Measurements from ENCODE around the gene APOA4.

The APOA4 gene

DNA sequence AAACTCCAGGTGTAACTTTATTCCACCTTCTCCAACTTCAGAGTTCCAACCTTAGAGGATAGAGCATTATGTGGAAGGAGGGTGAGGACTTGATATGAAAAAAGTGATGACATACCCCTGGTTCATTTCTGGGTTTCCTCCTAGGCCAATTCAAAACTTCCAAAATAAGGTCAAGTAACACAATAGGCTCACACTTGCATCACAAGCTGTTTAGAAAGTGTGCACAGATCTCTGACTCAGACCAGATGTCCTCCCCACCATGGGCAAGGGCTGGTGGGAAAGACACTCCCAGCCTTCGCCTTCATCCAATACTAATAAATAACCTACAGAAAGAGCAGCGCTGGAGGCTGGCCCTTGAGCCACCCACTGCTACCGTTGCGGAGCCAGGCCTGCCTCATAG, 44.5 kb downstream of the APOA4 start:
- Histone ChIP-seq H3K9me3 (ENCODE audit: severe bottlenecking) (no peaks in the 10 kb centered on the region), H3K4me3 (ENCODE audit: low read depth, low read length) (no peak overlapping the region), H3K27ac (no peak overlapping the region), H3K27me3 (ENCODE audit: insufficient read depth, low read depth, severe bottlenecking) (no peaks in the 10 kb centered on the region), H3K36me3 (peaks cover 49% of the 10 kb centered on the region)
- no peak for DNase-seq
- TF ChIP-seq, protein P1, sequence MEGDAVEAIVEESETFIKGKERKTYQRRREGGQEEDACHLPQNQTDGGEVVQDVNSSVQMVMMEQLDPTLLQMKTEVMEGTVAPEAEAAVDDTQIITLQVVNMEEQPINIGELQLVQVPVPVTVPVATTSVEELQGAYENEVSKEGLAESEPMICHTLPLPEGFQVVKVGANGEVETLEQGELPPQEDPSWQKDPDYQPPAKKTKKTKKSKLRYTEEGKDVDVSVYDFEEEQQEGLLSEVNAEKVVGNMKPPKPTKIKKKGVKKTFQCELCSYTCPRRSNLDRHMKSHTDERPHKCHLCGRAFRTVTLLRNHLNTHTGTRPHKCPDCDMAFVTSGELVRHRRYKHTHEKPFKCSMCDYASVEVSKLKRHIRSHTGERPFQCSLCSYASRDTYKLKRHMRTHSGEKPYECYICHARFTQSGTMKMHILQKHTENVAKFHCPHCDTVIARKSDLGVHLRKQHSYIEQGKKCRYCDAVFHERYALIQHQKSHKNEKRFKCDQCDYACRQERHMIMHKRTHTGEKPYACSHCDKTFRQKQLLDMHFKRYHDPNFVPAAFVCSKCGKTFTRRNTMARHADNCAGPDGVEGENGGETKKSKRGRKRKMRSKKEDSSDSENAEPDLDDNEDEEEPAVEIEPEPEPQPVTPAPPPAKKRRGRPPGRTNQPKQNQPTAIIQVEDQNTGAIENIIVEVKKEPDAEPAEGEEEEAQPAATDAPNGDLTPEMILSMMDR (IDR thresholded peaks at IDR 0.05; ENCODE audit: low read depth, low read length): no peak

- no peak overlapping the region for H3K4me3 ChIP-seq (ENCODE audit: low read depth, low read length)
- H3K9me3 ChIP-seq (ENCODE audit: severe bottlenecking): no peaks in the 10 kb centered on the region
- H3K36me3 ChIP-seq: peaks cover 34% of the 10 kb centered on the region
- no peak for DNase-seq
- TF ChIP-seq, protein P1 (IDR thresholded peaks at IDR 0.05; ENCODE audit: low read depth, low read length): no peak
- no peak overlapping the region for H3K27ac ChIP-seq
- H3K27me3 ChIP-seq (ENCODE audit: insufficient read depth, low read depth, severe bottlenecking): no peaks in the 10 kb centered on the region
These were observed 46.0 kb downstream of the APOA4 start for GRCh38 chr11:116777056-116777455.

DNA sequence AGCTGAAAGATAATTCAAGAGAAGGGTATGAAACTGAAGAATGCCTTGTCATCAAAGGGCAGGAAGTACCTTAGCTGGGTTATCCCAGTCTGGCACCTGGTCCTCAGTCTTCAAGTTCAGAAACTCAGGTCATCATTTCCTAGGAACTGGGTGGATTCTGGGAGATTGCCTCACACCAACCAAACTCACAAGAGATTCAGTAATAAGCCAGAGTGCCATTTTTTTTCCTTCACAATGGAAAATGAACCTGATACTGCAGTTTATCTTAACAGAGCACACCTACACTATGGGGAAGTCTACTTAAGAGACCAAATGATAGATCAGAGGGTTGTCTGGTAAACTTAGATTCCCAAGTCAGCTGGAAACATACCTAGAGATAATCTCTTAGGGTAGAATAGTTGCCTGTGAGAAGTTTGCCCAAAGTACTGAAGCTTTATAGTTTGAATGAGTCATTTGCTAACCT, 46.6 kb downstream of the APOA4 start:
- H3K27me3 ChIP-seq (ENCODE audit: insufficient read depth, low read depth, severe bottlenecking): no peaks in the 10 kb centered on the region
- DNase-seq: no peak
- TF ChIP-seq, protein P1 (IDR thresholded peaks at IDR 0.05; ENCODE audit: low read depth, low read length): no peak
- peaks cover 31% of the 10 kb centered on the region for H3K36me3 ChIP-seq
- H3K27ac ChIP-seq: no peak overlapping the region
- H3K9me3 ChIP-seq (ENCODE audit: severe bottlenecking): no peaks in the 10 kb centered on the region
- no peak overlapping the region for H3K4me3 ChIP-seq (ENCODE audit: low read depth, low read length)

- TF ChIP-seq, protein P1 (IDR thresholded peaks at IDR 0.05; ENCODE audit: low read depth, low read length): no peak
- Histone ChIP-seq H3K4me3 (ENCODE audit: low read depth, low read length) (no peak overlapping the region), H3K27ac (no peak overlapping the region), H3K36me3 (peaks cover 27% of the 10 kb centered on the region), H3K9me3 (ENCODE audit: severe bottlenecking) (no peaks in the 10 kb centered on the region), H3K27me3 (ENCODE audit: insufficient read depth, low read depth, severe bottlenecking) (no peaks in the 10 kb centered on the region)
- DNase-seq: no peak
These were observed 47.1 kb downstream of the APOA4 start for GRCh38 chr11:116775975-116776374.

GRCh38 chr11:116774661-116775060, 48.4 kb downstream of the APOA4 start:
- no peak for DNase-seq
- Histone ChIP-seq H3K27me3 (ENCODE audit: insufficient read depth, low read depth, severe bottlenecking) (no peaks in the 10 kb centered on the region), H3K36me3 (peaks cover 26% of the 10 kb centered on the region), H3K27ac (no peak overlapping the region), H3K9me3 (ENCODE audit: severe bottlenecking) (no peaks in the 10 kb centered on the region), H3K4me3 (ENCODE audit: low read depth, low read length) (no peak overlapping the region)
- TF ChIP-seq, protein P1 (IDR thresholded peaks at IDR 0.05; ENCODE audit: low read depth, low read length): no peak
